Measurements from ENCODE around the gene ITGA5.

- TF ChIP-seq POLR2A (IDR thresholded peaks at IDR 0.05; ENCODE audit: low read depth, low read length) (no peak), TAF1 (IDR thresholded peaks at IDR 0.05; ENCODE audit: low read depth, low read length) (no peak), POLR2AphosphoS5 (IDR thresholded peaks at IDR 0.05; ENCODE audit: low read depth, low read length) (no peak)
Observed at GRCh38 chr12:54427106-54427505, 8.0 kb upstream of the ITGA5 start.

Measured in GM12891 (cell line).